Astrocyte (in vitro differentiated cells and primary cell): ENCODE results near the gene TMEM201. TPM values are rescaled to one million over a fixed set of nuclear protein-coding genes. Genes with fewer than 3 reads are reported as not detected.

ENCODE experiments used
- DNase-seq: peaks from one replicate; pipeline ENCODE4 v3.0.0-alpha.2; 2010; ENCODE audit warnings: low read depth
- FAIRE-seq: peaks from 2 replicates; lab custom pipeline; 2011; peaks lifted over from hg19 to GRCh38; lab: Jason Lieb, UNC
- H2AFZ ChIP-seq: 2 replicates; pipeline ENCODE4 v1.6.0; 2012; ENCODE audit warnings: low read depth, low read length, inconsistent platforms
- H3K27ac ChIP-seq: 2 replicates; pipeline ENCODE4 v1.5.1; 2011; ENCODE audit warnings: low read depth, low read length, inconsistent platforms
- H3K27me3 ChIP-seq: 2 replicates; pipeline ENCODE4 v1.6.0; 2011; ENCODE audit warnings: low read length, inconsistent platforms; ENCODE audit not compliant: insufficient read depth
- H3K36me3 ChIP-seq: 2 replicates; pipeline ENCODE4 v1.5.1; 2011; ENCODE audit warnings: low read length, inconsistent platforms; ENCODE audit not compliant: insufficient read depth
- H3K4me1 ChIP-seq: 2 replicates; pipeline ENCODE4 v1.5.1; 2011; ENCODE audit warnings: low read length, inconsistent platforms; ENCODE audit not compliant: insufficient read depth
- H3K4me2 ChIP-seq: 2 replicates; pipeline ENCODE4 v1.6.0; 2012; ENCODE audit warnings: low read length, inconsistent platforms
- H3K4me3 ChIP-seq: 2 replicates; pipeline ENCODE4 v1.5.1; 2011; ENCODE audit warnings: low read depth, mild to moderate bottlenecking, low read length, inconsistent platforms; ENCODE audit not compliant: insufficient read depth
- H3K79me2 ChIP-seq: 2 replicates; pipeline ENCODE4 v1.6.0; 2012; ENCODE audit warnings: mild to moderate bottlenecking, low read length, inconsistent platforms; ENCODE audit not compliant: insufficient read depth
- H3K9ac ChIP-seq: 2 replicates; pipeline ENCODE4 v1.6.0; 2012; ENCODE audit warnings: mild to moderate bottlenecking, low read length, inconsistent platforms
- H3K9me3 ChIP-seq: 2 replicates; pipeline ENCODE4 v1.5.1; 2012; ENCODE audit warnings: low read depth, mild to moderate bottlenecking, low read length, inconsistent platforms; ENCODE audit not compliant: insufficient read depth
- H4K20me1 ChIP-seq: 2 replicates; pipeline ENCODE4 v1.6.0; 2012; ENCODE audit warnings: low read length, inconsistent platforms; ENCODE audit not compliant: insufficient read depth
- H3K27ac Mint-ChIP-seq: one replicate; pipeline ENCODE4 v1.8.0; 2021; ENCODE audit warnings: mild to moderate bottlenecking, mixed read lengths; ENCODE audit not compliant: unreplicated experiment
- H3K27me3 Mint-ChIP-seq: one replicate; pipeline ENCODE4 v1.8.0; 2021; ENCODE audit warnings: low read depth, mixed read lengths; ENCODE audit not compliant: unreplicated experiment
- H3K36me3 Mint-ChIP-seq: one replicate; pipeline ENCODE4 v1.8.0; 2021; ENCODE audit warnings: low read depth, mixed read lengths; ENCODE audit not compliant: unreplicated experiment
- H3K4me1 Mint-ChIP-seq: one replicate; pipeline ENCODE4 v1.8.0; 2021; ENCODE audit warnings: low read depth, mixed read lengths; ENCODE audit not compliant: unreplicated experiment
- H3K4me3 Mint-ChIP-seq: one replicate; pipeline ENCODE4 v1.8.0; 2021; ENCODE audit warnings: mild to moderate bottlenecking, moderate library complexity, mixed read lengths; ENCODE audit not compliant: unreplicated experiment
- H3K9me3 Mint-ChIP-seq: one replicate; pipeline ENCODE4 v1.8.0; 2021; ENCODE audit warnings: mild to moderate bottlenecking, mixed read lengths; ENCODE audit not compliant: unreplicated experiment
- EZH2 ChIP-seq: IDR thresholded peaks from 2 replicates; pipeline ENCODE4 v1.6.1; 2012; ENCODE audit warnings: mild to moderate bottlenecking, low read length, inconsistent platforms; ENCODE audit not compliant: insufficient read depth
- total RNA-seq: library from RNA; stranded (reverse); gene quantifications from 2 replicates; pipeline ENCODE4 v1.2.1, GENCODE V29; 2021
- TF ChIP-seq, protein P1 (sequence below): IDR thresholded peaks from 2 replicates; pipeline ENCODE4 v1.5.1; 2011; ENCODE audit warnings: low read depth, mild to moderate bottlenecking, inconsistent platforms, low read length, moderate library complexity; ENCODE audit not compliant: insufficient read depth

The TMEM201 gene
- total RNA-seq, 1 donor from 2014 or later: 10.0 TPM

DNA sequence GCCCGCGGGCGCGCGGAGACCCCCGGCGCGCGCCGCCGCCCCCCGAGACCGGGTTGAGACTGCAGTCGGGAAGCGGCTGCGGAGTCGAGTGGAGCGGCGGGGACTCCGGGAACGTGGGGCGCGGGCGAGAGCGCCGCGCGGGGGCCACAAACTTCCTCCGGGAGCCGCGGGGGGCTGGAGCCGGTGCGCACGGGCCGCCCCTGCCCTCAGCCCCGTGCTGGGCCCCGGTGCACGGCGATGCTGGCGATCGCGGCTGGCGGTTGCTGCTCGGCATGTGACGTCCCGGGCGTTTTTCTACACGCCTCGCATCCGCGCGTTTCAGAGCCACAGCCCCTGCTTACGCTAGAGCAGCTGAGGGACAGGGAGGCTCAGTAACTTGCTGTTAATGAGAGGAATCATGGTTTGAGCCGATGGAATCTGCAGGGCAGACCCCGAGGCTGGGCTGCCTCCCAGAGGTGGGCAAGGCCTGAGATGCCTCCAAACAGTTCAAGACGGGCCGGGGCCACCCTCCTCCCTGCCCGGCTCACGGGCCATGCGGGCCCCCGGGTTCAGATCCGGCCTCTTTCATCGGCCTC, 520 bp downstream of the TMEM201 start:
- peaks cover 52% of the 10 kb centered on the region for H3K79me2 ChIP-seq
- H4K20me1 ChIP-seq: peaks cover 48% of the 10 kb centered on the region
- H3K9ac ChIP-seq: peak overlapping the region; percentile 81
- Mint-ChIP-seq H3K9me3 (no peaks in the 10 kb centered on the region), H3K36me3 (no peaks in the 10 kb centered on the region), H3K4me1 (peaks cover 7% of the 10 kb centered on the region), H3K4me3 (peak overlapping the region; percentile 85), H3K27ac (no peak overlapping the region), H3K27me3 (no peaks in the 10 kb centered on the region)
- H3K4me3 ChIP-seq: peak overlapping the region; percentile 65
- H3K27me3 ChIP-seq: no peaks in the 10 kb centered on the region
- no peaks in the 10 kb centered on the region for H3K36me3 ChIP-seq
- H2AFZ ChIP-seq: peak overlapping the region; percentile 77
- DNase-seq (peak; percentile 20), FAIRE-seq (no peak)
- H3K4me2 ChIP-seq: peak overlapping the region; percentile 85
- H3K4me1 ChIP-seq: peaks cover 20% of the 10 kb centered on the region
- TF ChIP-seq, protein P1, sequence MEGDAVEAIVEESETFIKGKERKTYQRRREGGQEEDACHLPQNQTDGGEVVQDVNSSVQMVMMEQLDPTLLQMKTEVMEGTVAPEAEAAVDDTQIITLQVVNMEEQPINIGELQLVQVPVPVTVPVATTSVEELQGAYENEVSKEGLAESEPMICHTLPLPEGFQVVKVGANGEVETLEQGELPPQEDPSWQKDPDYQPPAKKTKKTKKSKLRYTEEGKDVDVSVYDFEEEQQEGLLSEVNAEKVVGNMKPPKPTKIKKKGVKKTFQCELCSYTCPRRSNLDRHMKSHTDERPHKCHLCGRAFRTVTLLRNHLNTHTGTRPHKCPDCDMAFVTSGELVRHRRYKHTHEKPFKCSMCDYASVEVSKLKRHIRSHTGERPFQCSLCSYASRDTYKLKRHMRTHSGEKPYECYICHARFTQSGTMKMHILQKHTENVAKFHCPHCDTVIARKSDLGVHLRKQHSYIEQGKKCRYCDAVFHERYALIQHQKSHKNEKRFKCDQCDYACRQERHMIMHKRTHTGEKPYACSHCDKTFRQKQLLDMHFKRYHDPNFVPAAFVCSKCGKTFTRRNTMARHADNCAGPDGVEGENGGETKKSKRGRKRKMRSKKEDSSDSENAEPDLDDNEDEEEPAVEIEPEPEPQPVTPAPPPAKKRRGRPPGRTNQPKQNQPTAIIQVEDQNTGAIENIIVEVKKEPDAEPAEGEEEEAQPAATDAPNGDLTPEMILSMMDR: no peak
- TF ChIP-seq EZH2: no peak
- no peak overlapping the region for H3K27ac ChIP-seq
- no peaks in the 10 kb centered on the region for H3K9me3 ChIP-seq

DNA sequence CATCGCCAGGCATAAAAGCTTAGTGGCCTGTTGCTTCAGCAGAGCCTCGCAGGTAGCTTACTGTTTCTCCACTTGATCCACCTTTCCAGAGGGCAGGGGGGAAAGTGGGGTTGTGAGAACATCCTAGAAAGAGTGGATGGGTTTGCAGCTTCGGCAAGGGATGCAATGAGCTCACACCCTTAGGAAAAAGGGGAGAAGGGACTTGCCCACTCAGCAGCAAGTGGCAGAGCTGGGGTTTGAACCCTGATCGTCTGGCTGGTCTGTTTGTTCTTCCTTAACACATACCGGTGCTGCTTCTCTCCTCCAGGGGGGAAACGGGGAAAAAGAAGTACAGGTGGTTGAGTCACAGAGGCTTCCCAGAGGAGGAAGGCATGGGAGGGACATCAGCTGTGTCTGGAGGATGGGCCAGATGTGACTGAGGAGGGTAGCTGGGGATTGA, 1.0 kb downstream of the TMEM201 start:
- peaks cover 7% of the 10 kb centered on the region for H3K4me1 Mint-ChIP-seq
- peaks cover 20% of the 10 kb centered on the region for H3K4me1 ChIP-seq
- peak overlapping the region; percentile 81 for H3K9ac ChIP-seq
- no peaks in the 10 kb centered on the region for H3K36me3 Mint-ChIP-seq
- H2AFZ ChIP-seq: no peak overlapping the region
- peak overlapping the region; percentile 85 for H3K4me3 Mint-ChIP-seq
- no peak overlapping the region for H3K27ac ChIP-seq
- H3K79me2 ChIP-seq: peaks cover 57% of the 10 kb centered on the region
- H3K4me3 ChIP-seq: peak overlapping the region; percentile 65
- peaks cover 53% of the 10 kb centered on the region for H4K20me1 ChIP-seq
- H3K27me3 ChIP-seq: no peaks in the 10 kb centered on the region
- DNase-seq: no peak
- no peak for FAIRE-seq
- peak overlapping the region; percentile 72 for H3K27ac Mint-ChIP-seq
- H3K27me3 Mint-ChIP-seq: no peaks in the 10 kb centered on the region
- TF ChIP-seq, protein P1: no peak
- TF ChIP-seq EZH2: no peak
- H3K9me3 Mint-ChIP-seq: no peaks in the 10 kb centered on the region
- no peaks in the 10 kb centered on the region for H3K36me3 ChIP-seq
- peak overlapping the region; percentile 85 for H3K4me2 ChIP-seq
- no peaks in the 10 kb centered on the region for H3K9me3 ChIP-seq

DNA sequence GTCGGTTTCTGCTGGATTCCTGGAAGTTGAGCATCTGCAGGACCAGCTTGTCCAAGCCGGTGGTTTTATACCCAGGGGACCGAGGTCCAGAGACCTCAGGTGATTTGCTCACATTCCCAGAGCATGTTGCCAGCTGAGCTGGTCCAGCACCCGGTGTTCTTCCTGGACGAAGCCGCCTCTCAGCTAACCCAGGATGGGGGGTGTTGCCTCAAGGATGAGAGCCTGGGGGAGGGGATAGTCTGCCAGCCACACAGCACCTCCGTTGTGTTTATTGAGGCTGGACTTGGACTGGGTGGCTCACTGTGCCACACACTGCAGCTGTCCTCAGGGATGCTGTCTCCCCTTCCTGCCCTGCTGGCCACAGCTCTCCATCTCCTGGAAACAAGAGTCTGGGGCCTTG, 1.5 kb downstream of the TMEM201 start:
- H3K4me2 ChIP-seq: peak overlapping the region; percentile 85
- no peak for FAIRE-seq
- H3K4me3 ChIP-seq: no peak overlapping the region

More for the DNA sequence above, 1.5 kb downstream of the TMEM201 start:
- Mint-ChIP-seq H3K36me3 (no peaks in the 10 kb centered on the region), H3K27ac (no peak overlapping the region), H3K27me3 (no peaks in the 10 kb centered on the region), H3K4me3 (peak overlapping the region; percentile 85), H3K4me1 (peaks cover 7% of the 10 kb centered on the region), H3K9me3 (no peaks in the 10 kb centered on the region)
- Histone ChIP-seq H3K9me3 (no peaks in the 10 kb centered on the region), H3K4me1 (peaks cover 20% of the 10 kb centered on the region), H3K27ac (no peak overlapping the region), H4K20me1 (peaks cover 57% of the 10 kb centered on the region), H3K9ac (peak overlapping the region; percentile 81), H3K36me3 (no peaks in the 10 kb centered on the region), H3K79me2 (peaks cover 62% of the 10 kb centered on the region), H2AFZ (no peak overlapping the region), H3K27me3 (no peaks in the 10 kb centered on the region)
- DNase-seq: no peak
- no peak for TF ChIP-seq EZH2
- TF ChIP-seq, protein P1: no peak
